Measurements from ENCODE around the gene USP3.

- TF ChIP-seq CTCF (IDR thresholded peaks at IDR 0.05 in 2 of 3, conservative IDR thresholded peaks at IDR 0.05 in 1 of 3; ENCODE audit: control insufficient read depth in 2 of 3, extremely low read depth in 1 of 3, insufficient read depth in 1 of 3, low read depth in 3 of 3, low read length in 3 of 3) (no peak), POLR2AphosphoS5 (IDR thresholded peaks at IDR 0.05; ENCODE audit: low read length) (no peak), SIN3A (IDR thresholded peaks at IDR 0.05; ENCODE audit: low read depth, low read length) (no peak), HDAC6 (IDR thresholded peaks at IDR 0.05; ENCODE audit: unreplicated experiment) (no peak)
Observed at GRCh38 chr15:63512148-63512547, 7.8 kb downstream of the USP3 start.
